Measurements from ENCODE around the gene NUP160.
A peak's percentile ranks its signal among the peaks of the same experiment; 100 is the strongest.
"Not testable (repeated sequence)": the region's sequence is repeated elsewhere in the genome, so short reads cannot be mapped to it uniquely, and the experiment has no call there.

Gene NUP160

DNA sequence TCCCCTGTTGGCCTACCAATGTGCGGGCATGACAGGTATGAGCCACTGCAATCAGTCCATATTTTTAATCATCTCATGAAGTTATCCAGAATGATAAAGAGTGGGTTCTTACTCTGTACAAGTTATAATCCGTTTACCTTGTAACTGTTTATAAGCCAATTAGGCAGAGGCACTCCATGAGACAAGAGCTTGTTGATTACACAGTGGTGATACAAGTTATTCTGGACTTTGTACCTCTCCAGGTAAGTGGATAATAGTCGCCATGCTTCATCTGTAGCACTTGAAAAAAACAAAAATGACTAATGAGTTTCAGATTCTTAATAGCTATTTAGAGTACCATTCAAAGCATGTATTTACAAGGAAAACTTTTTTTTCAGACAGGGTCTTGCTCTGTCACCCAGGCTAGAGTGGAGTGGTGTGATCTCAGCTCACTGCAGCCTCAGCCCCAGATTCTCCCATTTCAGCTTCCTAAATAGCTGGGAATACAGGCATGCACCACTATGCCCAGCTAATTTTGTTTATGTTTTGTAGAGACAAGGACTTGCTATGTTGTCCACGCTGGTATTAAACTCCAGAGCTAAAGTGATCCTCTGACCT is 63.3 kb downstream of the NUP160 start:
- no peak for DNase-seq

DNA sequence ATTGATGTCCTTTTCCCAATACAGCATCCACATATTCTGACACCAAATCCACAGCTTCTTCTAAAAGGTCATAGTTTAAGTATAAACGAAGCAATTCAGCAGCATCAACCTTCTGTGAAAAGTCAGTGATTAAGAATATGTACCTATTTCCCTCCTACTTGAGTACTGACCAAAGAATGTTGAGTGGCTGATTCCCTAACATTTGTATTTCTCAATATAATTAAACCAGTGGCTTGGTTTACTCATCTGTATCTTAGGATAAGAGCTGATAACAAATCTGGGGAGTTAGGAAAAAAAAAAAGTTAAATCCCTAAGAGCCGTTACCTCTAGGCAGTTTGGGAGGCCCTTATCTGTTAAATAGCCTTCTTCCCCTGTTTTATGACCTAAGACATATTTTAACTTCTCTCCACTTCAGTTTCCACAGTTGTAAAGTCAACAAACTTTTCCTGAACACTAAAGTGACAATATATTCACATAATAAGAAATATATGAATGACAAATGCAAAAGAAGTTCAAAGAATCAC is 65.0 kb downstream of the NUP160 start:
- DNase-seq = no peak

- DNase-seq = no peak
Measured at GRCh38 chr11:47778878-47779483, 69.2 kb downstream of the NUP160 start.

DNA sequence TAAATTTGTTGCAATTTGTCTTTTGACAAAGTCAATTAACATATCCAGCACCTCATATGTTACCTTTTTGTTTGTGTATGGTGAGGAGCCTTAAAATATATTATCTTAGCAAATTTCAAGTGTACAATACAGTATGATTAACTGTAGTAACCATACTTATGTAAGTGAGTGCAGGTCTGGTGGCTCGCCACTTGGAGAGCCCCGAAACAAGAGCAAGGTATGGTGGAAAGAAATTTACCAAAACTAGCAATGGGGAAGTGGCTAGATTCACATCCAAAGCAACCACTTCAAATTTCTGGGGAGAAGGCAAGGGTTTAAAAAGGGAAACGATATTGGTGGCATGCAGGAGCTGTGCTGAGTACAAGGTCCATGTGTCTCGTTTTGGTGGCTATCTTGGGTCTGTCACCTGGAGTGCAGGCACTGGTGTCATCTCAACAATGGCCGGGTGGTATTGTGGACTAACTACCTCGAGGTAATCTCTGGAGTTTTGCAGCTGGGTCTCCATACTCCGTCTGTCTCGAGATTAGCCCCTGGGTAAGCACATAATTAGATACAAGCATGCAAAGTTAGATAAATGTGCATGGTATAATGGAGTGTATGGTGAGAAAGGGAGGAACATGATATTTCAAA is 72.8 kb downstream of the NUP160 start:
- DNase-seq = no peak

DNA sequence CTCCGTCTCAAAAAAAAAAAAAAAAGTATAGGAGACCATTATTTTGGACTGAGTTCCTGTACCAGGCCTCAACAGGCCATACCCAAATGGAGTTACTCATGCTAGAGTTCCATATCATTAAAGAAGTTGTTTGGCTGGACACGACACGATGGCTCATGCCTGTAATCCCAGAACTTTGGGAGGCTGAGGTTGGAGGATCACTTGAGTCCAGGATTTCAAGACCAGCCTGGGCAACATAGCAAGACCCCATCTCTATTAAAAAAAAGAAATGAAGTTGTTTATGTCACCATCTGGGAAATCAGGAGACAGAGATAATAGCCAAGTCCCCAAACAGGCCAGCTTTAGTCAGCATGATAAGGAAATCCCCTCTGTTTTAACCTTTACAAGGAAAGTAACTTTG is 74.3 kb downstream of the NUP160 start:
- no peak for DNase-seq

DNA sequence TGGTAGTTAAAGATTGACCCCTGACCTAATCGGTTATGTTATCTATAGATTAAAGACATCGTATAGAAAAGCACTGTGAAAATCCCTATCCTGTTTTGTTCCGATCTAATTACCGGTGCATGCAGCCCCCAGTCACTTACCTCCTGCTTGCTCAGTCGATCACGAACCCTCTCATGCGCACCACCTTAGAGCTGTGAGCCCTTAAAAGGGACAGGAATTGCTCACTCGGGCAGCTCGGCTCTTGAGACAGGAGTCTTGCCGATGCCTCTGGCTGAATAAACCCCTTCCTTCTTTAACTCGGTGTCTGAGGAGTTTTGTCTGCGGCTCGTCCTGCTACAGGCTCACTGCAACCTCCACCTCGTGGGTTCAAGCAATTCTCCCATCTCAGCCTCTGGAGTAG is 78.6 kb downstream of the NUP160 start:
- DNase-seq = not testable (repeated sequence)

DNA sequence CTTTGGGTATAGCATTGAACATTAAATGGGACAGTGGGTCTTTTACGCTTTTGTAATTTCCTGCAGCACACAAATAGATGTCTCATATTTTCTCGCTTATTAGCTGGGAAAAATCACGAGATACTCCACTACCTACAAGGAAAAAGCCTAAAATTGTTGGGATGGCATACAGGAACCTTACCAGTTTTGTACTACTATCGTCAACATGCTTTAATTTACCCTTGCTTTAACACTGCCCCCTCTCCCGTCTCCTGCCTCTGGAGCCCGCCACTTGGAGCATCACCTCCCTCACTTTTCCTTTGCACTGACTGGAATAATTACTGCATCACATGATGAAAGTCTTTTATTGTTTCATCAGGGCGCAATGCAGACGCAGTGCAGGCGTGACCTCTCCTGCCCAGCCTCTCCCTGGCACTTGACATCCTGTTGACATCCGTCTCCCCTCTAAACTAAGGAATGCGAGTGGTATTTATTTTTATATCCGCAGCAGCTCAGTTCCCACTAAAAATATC is 80.0 kb downstream of the NUP160 start:
- peak; percentile 19 for DNase-seq

- DNase-seq = peak; percentile 66
Measured at GRCh38 chr11:47766509-47767227, 81.5 kb downstream of the NUP160 start.

DNA sequence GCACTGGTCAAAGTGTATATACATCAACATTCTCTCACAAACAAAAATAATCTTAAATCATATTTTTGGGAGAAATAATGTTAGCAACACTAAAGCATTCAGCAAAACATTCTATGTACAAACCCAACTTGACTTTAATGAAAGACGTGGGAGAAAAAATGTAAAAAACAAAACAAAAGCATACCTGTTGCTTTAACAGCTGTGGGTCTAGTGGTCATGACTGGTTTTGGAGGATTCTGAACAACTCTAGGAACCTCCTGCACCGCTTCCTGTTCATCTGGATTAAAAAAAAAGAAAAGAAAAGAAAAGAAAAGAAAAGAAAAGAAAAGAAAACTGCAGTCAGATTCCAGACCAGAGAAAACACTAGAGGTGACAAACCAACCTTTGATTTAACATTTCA is 83.1 kb downstream of the NUP160 start:
- no peak for DNase-seq

GRCh38 chr11:47759291-47759690 is 88.9 kb downstream of the NUP160 start:
- DNase-seq = not testable (repeated sequence)

DNA sequence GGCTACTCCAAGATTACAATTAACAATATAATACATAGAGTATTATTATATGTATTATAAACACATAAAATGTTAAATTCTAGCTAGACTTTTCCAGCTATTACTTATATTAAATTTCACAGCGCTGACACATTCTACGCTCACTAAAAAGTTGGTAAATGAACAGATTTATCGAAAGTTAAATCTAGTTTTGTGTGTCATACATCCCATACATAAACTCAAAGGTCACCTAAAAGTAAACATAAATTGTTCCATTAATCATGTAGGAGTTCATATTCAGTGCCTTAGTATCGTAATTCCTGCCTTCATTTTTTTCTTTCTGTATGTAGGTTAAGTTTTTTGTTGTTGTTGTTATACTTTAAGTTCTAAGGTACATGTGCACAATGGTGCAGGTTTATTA is 91.9 kb downstream of the NUP160 start:
- DNase-seq = no peak

DNA sequence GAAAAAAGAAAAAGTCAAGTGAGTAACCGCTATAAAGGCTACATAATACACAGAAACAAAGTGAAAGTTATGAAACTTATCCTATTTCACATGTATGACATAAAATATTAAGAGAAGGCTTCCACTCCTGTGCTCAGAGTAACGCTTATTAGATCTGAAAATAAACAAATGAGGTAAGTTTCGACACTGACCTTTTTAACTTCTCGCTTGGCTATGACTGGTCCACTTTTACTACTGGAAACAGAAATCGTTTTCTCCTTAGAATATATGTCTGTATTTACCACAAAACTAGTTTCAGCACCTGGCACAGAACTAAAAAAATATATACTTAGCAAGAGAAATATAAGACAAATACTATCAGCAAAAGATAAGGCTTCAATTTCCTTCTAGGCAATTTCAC is 97.4 kb downstream of the NUP160 start:
- no peak for DNase-seq

- not testable (repeated sequence) for DNase-seq
Measured at GRCh38 chr11:47742494-47742893, 105.7 kb downstream of the NUP160 start.

DNA sequence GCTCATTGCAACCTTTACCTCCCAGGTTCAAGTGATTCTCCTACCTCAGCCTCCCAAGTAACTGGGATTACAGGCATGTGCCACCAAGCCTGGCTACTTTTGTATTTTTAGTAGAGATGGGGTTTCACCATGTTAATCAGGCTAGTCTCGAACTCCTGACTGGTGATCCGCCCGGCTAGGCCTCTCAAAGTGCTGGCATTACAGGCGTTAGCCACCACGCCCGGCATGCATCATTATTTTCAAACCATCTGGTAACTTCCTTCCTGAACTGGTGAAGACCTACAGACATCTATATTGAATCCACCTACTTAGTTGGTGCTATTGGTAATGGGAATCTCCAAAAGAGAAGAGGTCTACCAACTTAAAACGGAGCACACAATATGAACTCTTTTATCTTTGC is 110.3 kb downstream of the NUP160 start:
- not testable (repeated sequence) for DNase-seq

DNA sequence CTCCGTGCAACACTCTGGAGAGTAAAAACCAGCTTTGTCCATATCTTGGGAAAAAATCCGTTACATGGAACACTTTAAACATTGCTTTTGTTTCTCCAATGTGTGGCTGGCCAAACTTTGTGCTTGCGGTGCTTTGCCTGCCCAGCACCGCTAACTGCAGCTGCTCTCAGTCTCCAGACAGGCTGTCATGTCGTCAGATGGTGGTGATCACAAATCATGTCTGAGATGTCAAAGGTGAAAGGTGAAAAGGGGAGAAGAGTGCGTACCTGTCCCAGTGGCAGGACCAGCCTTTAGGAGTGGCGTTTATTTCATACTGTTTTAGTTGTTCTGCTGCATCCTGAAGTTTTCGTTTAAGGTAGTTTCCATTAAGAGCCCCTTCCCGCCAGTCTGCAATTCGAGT is 115.9 kb downstream of the NUP160 start:
- no peak for DNase-seq

- no peak for DNase-seq
Measured at GRCh38 chr11:47731475-47731874, 116.7 kb downstream of the NUP160 start.

Data from activated effector memory CD4-positive, alpha-beta T cell treated with Interleukin-2 at 50 U/mL for 16 hours (primary cell).